Bone marrow (tissue), 2 donors: ENCODE data around the gene RAB6A.

Experiments used
- DNase-seq, 2 donors: peaks; one replicate each; lab custom pipeline; 2025; lab: John Stamatoyannopoulos, UW

RAB6A gene

DNA sequence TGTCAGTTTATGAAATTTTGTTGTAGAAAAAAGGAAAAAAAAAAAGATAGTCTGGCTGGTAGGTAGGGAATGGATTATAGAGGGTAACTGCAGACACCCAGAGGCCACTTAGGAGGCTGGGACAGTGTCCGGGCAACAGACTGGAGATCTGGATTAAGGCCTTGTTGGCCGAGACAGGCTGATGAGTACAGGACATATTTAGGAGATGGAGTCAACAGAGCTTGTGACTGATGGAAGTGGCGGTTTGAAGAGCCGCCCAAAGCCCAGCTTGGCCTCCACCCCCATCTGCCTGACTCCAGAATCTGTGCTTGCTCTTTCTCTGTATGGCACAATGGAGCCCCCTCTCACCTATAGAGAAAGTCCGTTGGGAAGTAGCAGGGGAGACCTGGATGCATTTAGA lies 106.9 kb downstream of the RAB6A start:
- no peak for DNase-seq

GRCh38 chr11:73652856-73653559 lies 107.9 kb downstream of the RAB6A start:
- no peak for DNase-seq

DNA sequence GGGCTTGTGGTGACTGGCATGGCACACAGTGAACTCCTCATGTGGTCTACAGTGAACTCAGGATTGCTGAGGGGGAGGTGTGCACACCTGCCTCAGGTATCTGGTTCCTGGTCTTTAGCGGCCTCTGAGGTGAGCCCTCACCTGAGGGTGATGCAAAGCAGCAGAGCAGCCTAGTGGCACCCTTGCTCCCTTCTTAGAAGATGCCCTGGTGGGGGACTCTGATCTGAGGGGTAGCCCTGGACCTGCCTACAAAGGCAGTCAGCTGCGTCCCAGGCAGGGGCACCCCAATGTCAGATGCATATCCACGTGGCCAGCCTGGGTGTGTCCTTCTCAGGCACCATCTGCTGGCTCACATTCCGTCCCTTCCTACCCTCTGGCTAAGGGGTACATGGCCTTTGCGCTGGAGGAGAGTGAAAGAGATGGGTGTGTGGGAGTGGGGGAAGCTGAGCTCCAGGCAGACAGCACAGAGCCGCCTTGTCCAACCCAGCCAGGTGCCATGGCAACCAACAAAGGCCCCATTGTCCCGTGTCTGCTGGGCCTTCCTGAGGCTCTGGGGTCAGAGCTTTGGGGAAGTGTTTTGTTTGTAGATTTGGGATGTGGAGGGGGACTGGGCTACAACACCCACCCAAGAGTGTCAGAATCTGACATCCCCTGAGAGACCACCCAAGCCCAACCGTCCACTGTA lies 108.7 kb downstream of the RAB6A start:
- no peak for DNase-seq

- no peak for DNase-seq
These were observed 109.2 kb downstream of the RAB6A start for GRCh38 chr11:73651661-73652045.

- no peak for DNase-seq
These were observed 109.6 kb downstream of the RAB6A start for GRCh38 chr11:73651252-73651651.

GRCh38 chr11:73650400-73650799 lies 110.5 kb downstream of the RAB6A start:
- DNase-seq, result no peak

GRCh38 chr11:73649206-73649605 lies 111.7 kb downstream of the RAB6A start:
- no peak for DNase-seq

DNA sequence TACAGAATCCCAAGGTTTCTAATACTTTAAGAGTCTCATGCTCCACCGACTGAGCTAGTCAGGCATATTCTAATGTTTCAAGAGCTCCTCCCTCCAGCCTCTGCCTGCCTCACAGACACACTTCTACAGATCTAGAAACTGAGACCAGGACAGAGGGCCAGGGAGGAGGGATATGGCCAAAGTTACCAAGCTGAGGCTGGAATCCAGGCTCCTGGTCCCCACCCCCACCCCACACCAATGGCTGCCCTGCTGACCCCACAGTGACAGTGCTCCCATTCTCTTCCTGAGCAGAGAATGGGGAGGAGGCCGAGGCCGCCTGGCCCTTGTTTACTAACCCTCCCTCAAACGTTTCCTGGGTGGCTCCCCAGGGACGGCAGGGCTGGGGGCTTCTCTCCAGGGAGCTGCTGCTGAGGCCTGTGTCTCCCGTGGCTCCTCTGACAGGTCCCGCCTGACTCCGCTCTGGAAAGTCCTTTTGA lies 112.3 kb downstream of the RAB6A start:
- no peak for DNase-seq

DNA sequence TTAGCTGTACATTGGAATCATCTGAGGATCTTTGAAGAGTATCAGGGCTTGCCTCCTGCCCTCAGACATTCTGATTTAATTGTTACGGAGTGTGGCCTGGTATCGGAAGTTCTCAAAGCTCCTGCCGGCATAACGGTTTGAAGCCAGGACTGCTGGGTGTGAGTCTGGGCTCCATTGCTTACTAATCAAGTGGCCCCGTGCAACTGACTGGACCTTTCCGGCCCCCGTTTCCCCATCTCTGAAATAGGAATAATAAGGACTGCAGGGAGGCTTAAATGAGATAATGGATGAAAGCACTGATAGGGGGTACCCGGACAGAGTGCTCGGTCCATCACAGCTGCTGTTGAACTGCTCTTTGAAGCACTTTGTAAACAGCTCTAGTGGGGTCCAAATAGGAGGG lies 112.8 kb downstream of the RAB6A start:
- no peak for DNase-seq

DNA sequence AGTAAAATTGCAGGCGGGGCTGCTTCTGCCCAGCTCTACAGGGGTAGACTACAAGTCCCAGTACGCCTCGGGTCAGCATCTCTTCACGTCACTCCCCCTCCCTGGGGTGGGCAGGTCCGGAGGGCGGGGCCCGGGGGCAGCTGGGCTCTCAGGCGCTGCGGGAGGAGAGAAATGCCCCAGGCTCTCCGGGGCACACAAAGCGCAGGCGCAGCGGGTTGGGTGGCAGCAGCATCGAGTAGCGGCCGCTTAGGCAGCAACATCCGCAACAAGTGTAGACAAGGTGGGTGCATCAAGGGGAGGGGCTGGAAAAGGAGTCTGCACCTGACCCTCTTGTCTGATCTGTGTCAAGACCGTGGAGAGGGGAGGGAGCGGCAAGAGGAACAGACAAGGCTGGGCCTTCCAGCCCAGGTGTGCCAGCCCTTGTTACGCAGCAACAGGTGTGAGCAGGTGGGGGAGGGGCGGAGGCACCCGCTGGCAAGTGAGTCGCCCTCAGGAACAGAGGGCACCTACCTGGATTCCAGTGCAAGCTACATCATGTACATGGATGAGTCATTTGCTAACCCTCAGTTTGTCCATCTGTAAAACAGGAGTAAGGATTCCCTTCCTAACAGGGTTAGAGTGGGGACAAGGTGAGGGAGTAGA lies 113.3 kb downstream of the RAB6A start:
- peak; percentile 25 to 78 for DNase-seq

DNA sequence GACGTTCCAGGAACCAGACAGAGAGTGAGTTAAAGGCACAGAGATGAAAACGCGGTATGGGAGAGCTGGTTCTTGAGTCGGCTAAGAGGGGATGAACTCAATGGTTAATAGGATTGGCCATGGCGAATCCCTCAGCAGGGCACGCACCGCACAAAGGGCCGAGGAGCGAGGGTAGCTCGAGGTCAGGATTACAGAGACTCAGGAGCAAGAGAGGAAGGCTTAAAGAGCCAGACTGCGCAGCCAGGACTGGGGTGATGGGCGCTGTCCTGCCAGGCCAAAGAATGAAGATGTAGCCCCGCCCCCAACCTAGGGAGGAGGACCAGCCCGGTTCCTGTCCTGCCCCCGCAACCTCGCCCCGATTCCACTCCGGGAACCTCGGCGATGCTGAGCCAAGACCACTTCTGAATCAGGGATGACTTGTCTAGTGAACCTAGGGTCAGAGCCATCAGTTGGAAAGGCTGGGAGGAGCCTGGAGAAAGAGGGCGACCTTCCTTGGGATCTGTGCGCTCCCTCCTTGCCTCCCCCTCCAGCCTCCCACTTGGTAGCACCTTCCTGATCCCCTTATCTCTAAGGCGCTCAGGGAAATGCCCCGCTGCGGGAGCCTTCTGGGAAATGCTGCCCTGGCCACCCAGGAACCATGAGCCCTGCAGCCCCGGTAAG lies 114.8 kb downstream of the RAB6A start, which contains the start of gene PLEKHB1:
Gene PLEKHB1, plus strand, starts transcription at position 610 of the 660 bp plus-strand sequence. Its CDS starts 28 bp downstream, at position 638.
- DNase-seq, result no peak

- no peak for DNase-seq
These were observed 115.5 kb downstream of the RAB6A start for GRCh38 chr11:73645121-73645969.

DNA sequence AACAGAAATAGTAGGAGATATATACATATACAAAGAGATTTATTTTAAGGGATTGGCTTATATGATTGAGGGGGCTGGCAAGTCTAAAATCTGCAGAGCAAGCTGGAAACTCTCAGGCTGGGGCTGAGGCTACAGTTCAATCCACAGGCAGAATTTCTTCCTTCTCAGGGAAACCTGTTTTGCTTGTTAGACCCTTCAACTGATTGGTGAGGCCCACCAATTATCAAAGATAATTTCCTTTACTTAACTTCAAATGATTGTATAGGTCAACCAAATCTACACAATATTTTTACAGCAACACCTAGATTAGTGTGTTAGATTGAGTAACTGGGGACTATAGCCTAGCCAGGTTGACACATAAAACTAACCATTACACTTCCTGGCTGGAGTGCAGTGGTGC lies 119.2 kb downstream of the RAB6A start:
- DNase-seq, result no peak

GRCh38 chr11:73640592-73640991 lies 120.3 kb downstream of the RAB6A start:
- no peak for DNase-seq

DNA sequence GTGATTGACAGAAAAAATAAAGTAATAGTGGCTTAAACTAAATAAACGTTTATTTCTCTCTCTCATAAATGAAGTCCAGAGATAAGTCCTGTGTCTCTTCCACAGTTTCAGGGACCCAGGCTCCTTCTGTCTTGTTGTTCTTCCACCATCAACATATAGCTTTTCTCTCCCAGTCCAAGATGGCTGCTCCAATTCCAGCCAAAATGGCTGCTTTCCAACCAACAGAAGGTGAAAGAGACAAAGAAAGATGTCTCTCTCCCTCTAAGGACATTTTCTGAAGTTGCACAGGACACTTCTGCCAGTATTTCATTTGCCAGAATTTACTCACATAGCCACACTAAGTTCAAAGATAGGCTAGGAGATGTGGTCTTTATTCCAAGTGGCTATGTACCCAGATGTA lies 123.9 kb downstream of the RAB6A start:
- no peak for DNase-seq

DNA sequence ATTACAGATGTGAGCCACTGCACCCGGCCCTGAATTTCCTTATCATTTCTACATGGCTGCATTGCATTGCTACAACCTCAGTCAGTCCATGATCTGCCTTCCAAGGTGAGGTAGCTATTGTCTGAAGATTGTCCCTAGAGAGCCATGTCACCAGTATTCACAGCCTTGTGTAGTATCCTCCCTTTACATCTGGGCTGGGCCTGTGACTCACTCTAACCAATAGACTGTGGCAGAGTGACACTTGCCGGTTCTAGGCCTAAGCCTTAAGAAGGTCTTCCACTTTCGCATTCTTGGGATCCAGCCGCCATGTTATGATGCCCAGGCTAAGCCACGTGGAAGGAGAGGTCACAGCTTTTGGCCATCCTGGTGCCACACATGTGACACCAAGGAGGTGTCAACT lies 124.6 kb downstream of the RAB6A start:
- no peak for DNase-seq

DNA sequence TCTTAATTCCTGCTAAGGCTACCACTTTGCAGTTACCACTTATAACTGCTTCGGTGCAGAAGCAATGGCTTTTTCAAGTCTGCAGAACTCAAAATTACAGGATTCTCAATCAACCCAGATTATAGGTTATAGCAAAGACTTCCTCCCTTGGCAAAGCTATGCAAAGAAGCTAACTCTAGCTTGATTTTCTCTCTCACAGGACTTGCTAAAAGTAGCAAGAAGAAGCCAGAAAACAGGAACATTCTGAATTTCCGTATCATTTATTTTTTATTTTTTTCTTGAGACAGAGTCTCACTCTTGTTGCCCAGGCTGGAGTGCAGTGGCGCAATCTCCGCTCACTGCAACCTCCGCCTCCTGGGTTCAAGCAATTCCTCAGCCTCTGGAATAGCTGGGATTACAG lies 125.2 kb downstream of the RAB6A start:
- DNase-seq, result no peak

DNA sequence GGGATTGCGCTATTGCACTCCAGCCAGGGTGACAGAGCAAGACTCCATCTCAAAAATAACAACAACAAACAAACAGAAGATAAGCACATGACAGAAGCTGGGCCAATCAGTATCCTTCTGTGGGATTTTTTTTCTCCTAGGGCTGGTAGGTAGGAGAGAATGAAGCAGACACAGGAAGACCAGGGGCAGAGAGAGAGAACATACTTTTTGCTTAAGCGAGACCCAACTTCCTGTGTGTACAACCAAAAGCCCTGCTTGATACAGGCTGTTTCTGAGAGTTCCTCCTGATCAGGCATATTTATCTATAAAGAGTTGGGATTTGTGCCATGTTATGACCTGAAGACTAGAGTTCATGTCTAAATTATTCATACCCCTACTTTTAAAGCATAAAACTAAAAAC lies 126.9 kb downstream of the RAB6A start:
- no peak for DNase-seq

DNA sequence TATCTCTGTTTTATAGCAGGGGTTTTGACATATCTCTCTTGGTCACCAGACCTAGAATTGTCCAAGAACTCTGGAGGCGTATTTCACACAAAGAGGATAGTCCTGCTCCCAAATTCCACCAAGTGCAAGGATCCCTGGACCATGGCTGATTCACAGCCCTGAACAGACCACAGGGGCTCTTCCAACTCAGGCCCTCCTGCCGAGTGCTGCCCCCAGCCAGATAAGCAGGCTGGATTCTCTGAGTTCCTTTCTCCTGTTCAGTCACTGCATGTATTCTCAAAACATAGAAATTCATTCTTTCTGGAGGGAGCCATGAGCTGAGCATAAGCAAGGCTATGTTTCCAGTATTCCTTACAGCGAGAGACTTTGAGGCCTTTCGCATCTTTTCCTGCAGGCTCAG lies 127.9 kb downstream of the RAB6A start:
- no peak for DNase-seq

DNA sequence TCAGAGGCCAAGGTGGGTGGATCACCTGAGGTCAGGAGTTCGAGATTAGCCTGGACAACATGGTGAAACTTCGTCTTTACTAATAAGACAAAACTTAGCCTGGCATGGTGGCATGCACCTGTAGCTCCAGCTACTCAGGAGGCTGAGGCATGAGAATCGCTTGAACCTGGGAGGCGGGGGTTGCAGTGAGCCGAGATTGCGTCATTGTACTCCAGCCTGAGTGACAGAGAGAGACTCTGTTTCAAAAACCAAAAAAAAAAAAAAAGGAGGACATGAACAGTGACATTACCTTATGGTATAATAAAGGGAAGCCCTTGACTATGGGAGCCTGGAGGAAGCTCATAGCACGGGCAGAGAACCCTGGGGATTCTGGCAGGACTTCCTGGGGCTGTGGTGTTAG lies 131.0 kb downstream of the RAB6A start:
- no peak for DNase-seq

DNA sequence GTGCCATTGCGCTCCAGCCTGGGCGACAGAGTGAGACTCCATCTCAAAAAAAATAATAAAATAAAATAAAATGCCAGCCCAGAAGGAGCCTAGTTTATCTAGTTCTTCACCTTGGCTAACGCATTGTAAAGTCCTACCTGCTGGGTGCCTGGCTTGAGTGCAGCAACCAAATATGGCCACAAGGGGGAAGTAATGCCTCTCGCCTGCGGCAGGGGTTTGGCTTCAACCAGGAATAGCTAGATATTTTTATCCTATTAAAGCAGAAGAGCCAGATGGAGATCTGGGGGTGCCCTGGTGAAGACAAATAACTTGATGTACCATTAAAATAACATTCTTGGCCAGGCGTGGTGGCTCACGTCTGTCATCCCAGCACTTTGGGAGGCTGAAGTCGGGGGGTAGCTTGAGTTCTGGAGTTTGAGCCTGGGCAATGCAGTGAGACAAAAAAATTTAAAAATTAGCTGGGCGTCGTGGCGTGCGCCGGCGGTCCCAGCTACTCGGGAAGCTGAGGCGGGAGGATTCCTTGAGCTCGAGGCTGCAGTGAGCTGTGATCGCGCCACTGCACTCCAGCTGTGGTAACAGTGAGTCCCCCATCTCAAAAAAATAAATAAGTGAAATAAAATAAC lies 135.1 kb downstream of the RAB6A start:
- peak; percentile 15 to 42 for DNase-seq
